GM19452 (cell line): ENCODE measurements around the gene CD7.

ENCODE experiments used
- ATAC-seq: cut with Tn5 transposase; IDR thresholded peaks from one replicate; pipeline ENCODE4 v1.9.1; 2021; ENCODE audit not compliant: unreplicated experiment

CD7 gene

DNA sequence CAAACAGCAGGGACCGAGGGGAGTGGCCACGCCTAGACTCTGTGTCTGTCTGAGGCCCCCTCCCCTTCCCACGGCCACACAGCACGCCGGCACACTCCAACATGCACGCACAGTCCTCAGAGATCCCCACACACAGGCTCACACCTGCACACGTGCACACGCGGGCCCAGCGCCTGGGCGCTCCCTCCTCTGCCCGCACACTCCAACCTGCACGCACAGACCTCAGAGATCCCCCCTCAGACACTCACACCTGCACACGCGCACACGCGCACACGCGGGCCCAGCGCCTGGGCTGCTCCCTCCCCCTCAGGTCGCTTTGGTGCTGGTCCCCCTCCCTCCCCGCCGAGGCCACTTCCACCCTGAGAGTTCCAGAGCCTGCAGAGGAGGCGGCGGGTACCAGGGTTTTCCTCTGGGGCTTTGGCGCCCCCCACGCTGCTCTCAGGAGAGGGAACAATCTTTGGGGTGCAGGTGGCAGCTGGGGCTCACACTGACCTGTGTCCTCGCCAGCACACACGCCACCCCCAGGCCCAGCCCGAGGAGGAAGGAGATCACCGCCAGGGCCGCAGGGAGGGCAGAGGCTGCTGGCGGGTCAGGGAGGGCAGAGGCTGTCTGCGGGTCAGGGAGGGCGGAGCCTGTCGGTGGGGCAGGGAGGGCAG is 1.6 kb downstream of the CD7 start:
- no peak for ATAC-seq

DNA sequence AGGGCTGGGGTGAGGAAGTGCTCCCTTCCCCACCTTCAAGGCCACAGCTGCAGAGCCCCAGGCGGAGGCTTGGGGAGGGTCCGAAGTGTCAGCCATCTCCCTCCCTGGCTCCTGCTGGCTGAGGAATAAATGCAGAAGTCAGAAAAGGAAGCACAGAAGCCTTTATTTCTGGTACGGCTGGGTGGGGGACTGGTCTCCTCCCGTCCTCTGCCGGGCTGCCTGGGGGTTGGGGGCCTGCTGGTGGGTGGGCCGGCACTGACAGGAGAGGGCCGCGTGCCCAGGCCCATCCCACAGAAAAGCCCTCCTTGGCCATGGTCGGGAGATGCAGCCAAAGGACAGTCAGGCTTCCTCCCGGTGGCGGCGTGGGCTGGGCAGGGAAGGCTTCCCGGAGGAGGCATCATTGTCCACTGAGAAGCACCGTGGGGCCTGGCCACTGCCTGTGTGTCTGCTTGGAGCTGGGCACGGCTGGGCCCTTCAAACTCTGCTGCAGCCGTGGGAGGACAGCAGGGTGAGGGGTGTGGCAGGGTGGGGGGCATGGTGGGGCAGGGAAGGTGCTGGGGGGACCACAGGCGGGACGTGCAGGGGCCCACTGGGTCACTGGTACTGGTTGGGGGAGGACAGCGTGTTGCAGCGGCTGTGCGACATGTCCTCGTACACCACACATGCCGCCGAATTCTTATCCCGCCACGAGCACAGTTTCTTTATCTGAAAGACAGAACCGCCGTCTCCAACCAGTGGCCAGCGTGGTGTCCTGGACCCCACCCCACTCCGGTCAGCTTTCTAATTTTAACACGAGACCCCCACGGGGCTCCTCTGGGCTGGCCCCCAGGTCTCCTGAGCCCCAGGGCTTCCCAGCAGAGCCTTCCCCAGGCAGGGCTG is 2.4 kb downstream of the CD7 start:
- no peak for ATAC-seq

DNA sequence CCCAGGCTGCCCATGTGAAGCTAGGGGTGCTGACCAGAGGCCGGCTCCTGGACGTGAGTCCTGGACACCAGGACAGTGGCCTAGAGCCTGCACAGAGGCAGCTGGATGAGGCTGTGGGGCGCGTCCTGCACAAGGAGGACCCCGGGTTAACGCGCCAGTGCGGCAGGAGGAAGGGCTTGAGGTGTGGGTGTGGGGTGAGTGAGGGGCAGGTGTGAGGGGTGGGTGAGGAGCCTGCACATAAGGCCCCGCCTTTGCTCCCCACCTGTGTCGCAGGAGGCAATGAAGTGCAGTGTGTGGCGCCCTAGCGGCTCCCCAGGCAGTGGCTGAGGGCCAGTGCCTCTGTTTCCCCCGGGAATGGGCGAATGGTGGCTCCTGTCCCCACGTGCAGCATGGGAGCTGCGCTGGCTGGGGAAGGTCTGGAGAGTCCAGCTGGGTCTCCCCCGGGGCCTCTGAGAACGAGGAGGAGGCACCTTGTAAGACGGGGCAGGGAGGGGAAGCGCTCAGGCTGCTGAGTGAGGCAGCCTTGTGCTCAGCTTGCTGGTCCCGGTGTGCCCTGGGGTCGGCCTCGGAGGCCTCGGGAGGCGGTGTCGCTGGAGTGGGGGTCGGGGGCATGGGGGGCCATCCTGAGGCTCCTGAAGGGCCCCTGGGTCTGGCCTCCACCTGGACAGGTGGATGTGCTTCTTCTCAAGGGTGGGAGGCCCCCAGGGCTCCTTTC is 3.2 kb downstream of the CD7 start:
- ATAC-seq, result no peak

DNA sequence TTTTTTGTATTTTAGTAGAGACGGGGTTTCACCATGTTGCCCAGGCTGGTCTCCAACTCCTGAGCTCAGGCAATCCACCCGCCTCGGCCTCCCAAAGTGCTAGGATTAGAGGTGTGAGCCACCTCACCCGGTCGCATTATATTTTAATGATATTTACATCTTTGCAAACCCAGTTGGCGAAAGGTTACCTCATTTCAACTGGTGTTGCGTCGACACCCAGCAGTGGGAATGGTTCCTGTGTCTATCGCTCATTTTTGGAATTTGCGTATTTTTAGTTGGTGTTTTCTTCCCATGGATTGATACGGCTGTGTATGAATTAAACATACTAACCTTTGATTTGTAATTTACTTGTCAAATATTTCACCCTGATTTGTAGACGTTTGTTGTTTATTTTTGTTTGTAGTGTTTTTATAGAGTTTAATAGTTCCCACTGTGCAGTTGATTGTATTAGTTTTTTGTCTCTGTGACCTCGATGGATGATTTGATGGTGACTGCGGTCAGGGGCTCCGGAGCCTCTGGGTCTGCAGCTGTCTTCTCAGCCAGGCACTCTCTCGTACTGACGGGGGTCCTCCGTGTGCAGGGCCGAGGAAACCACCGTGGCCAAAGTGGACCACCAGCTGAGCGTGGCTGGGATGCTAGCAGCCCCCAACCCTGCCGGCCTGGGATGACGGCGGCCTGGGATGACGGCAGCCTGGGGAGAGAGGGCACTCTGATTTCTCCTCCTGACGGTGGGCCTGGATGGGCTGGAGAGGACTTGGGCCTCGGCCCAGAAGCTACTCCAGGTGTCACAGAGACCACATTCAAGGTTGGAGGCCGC is 4.0 kb downstream of the CD7 start:
- no peak for ATAC-seq

DNA sequence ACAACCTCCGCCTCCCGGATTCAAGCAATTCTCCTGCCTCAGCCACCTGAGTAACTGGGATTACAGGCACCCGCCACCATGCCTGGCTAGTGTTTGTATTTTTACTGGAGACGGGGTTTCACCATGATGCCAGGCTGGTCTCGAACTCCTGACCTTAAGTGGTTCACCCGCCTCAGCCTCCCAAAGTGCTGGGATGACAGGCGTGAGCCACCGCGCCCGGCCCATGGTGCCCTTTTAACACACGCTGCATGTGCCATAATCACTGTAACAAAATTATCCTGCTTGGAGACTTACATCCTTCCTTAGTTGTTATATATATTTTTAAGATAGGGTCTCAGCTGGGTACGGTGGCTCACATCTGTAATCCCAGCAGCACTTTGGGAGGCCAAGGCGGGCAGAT is 5.4 kb downstream of the CD7 start:
- ATAC-seq, result no peak

DNA sequence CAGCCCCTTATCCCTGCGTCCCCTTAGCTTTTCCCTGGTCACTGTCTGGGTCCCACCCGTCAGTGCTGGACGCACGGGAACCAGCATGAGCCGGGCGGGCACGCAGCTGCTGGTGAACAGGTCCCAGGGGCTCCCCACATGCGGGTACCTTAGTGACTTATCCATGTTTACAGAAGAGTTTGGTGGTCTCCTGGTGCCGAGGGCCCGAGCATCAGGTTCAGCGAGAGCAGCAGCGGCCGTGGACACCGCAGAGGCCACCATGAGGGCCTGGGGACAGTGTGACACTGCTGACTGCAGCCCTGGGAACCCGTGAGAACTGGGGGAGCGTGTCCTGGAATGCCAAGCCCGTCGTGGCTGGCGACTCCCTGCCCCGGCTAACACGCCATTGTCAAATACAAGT is 6.5 kb downstream of the CD7 start:
- no peak for ATAC-seq

DNA sequence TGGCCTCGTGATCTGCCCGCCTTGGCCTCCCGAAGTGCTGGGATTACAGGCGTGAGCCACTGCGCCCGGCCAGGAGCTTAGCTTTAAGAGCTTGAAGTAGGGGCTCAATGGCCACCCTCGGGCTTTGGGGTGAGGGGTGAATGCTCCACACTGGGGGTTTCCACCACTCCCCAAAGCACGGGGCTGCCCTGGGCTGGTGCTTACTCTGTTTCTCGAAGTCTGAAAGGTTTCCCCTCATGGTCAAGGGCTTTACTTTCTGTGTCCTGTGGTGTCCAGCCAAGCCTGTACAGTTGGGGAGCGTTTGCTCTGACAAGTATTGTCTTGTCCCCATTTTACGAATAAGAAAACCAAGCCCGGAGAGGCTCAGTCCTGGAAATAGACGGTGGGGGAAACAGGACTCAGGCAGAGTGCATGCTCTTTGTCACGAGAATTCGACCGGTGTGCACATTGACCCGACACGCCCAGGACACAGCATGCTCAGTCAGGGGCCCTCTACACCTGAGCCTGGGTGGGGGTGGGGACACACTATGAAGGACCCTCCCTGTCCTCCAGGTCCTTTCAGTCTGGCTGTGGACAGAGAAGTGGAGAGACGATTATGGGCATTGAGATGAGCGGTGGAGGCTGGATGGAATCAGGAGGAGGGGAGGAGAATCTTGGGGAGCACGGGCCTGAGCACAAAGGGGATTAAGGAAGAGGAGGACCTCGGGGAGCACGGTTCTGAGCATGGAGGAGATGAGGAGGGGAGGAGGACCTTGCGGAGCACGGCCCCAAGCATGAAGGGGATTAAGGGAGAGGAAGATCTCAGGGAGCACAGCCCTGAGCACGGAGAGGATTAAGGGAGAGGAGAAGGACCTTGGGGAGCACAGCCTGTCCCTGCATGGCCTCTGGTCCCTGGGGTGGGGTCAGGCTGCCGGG is 7.5 kb downstream of the CD7 start:
- ATAC-seq, result no peak

DNA sequence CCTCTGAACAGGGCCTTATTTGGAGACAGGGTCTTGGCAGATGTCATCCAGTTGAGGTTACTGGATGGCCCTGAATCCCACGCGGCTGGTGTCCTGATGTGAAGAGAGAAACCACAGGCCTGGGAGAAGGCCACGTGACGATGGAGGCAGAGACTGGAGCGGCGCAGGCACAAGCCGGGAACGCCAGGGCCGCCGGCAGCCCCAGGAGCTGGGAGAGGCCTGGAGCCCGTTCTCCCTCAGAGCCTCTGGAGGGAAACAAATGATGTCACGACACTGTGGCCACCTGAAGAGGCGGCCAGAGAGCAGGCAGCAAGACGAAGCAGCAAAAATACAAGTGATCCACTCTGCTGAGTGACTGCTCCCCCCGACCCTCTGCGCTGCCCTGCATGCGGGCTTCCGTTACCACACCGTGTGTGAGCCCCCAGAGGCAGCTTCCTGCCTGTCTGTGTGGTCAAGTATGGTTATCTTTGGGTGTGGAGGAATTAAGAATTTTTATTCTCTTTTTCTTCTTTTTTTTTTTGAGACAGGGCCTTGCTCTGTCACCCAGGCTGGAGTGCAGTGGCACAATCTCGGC is 11.6 kb downstream of the CD7 start:
- ATAC-seq, result no peak

DNA sequence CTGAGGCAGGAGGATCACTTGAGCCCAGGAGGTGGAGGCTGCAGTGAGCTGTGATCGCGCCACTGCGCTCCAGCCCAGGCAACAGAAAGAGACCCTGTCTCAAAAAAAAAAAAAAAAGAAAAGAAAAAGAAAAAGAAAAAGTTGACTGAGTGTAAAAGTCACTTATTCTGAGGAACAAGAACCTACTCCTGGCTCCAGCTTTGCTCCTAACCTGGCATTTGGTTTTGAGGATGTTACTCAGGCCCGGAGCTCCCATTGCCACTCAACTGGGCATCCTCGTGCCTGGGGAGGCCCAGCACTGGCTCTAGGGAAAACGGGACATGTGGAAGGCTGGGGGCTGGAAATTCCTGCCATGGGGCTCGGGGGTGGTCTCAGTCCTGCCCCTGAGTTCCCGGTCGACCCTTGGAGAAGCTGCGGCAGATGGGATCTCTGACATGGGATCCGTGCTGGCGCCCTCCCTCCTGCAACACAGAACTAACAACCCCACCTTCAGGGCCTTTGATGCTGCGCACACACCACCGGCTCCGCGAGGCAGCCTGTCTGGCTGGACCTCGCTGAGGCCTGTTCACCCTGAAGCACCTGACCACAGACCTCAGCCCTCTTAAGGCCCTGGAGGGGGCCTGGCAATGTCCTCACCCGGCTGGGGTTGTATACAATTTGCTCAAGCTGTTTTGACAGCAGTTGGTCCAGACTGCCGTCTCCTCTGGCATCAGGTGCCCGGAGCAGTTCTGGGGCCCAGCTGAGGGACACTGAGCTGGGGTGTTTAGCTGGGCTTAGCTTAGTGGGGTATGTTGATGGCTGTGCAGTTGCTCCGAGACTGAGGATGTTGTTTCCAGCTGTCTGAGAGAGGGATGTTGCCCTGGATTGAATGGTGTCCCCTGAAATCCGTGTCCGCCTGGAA is 12.3 kb downstream of the CD7 start:
- ATAC-seq, result no peak

DNA sequence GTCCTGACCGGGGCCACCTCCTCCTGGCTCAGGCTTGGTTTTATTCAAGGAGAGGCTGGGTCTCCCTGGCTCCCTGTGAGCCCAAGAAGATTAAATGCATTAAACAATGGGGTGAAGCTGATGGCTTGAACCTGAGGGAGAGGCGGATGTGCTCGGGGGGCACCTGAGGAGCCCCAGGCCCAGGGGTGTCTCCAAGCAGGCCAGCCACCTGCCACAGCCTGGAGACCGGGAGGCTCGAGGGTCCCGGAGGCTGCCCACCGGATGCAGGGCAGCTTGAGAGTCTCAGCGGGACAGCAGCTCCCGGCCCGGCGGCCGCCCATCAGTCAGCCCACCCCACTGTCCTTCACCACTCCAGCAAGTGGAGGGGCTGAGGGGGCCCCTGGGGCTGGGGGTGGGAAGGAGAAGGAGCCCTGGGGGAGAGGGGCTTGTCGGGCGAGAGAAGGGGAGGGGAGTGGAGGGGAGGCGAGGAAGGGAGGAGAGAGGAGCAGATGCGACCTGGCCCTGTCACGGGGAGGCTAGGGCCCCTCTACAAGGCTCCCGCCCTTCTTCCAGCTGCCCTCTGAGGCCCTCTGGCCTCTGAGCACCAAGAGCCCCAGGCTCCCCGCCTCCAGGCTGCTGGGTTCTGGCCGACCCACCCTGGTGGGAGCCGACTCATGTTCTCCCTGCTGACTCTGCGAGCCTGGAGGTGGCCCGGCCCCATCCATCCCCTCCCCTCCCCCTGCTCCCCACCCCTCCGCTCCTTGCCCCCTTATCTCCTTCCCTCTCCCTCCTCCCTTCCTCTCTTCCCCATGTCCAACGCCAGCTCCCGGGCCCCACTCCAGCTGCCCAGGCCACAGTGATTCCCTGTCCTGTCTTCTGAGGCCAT is 13.2 kb downstream of the CD7 start:
- ATAC-seq, result no peak

DNA sequence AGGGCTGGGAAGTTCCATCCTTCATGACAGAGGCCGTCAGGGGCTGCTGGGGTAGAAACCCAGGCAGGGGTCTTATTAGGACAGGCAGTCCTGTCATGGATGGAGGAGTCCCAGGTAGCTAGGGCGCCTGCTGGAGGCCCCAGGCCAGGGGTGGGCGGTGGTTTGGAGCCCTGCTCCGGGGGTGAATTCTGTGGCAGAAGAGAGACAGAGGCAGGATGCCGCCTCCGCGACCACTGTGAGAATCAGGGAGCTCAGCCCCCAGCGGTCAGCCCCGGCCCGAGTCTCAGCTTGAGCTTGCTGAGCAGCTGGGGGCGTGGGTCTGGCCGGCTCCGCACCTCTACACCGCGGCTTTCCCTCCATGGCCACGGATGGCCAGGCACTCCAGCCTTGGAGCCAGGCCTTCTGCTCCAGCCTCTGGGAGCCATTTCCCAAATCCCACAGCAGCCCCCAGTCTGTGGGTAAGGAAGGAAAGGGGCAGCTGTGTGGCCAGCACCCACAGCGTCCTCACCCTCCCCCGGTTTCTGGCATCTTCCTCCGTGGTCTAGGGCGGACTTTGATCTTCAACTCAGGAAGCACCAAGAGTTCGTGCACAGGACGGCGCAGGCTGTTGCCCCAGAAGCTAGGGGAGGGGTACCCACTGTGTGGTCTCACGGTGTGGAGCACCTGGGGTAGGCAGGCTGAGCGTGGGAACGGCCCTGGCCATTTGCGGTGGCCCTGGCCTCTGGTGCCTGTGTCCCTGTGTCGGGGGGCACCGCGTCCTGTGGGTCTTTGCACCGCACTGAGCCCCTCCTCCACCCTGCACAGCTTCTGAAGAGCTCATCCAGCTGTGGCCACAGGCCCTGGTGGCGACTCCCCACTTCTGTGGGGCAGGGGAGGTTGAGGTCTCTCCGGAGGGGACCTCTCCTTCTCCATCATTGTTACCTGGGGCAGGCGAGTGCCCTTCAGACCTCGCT is 14.1 kb downstream of the CD7 start:
- ATAC-seq, result no peak

DNA sequence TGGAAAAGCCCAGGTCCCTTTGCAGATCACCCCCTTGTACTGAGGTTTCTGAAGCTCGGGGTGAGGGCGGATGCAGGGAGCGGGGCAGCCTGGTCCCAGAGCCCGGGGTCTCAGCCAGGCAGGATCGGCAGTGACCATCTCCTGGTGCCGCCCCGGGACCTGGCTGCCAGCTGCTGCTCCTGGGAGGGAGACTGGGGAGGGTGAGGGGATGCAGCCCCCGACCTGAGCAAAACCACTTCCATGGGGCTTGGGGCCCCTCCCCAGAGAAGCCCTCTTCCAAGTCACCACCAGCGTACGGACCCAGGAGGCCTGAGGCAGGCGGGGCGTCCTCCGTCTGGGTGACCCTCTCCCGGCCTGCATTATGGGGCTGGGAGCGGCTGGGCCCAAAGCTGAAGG is 14.8 kb downstream of the CD7 start:
- ATAC-seq, result no peak

DNA sequence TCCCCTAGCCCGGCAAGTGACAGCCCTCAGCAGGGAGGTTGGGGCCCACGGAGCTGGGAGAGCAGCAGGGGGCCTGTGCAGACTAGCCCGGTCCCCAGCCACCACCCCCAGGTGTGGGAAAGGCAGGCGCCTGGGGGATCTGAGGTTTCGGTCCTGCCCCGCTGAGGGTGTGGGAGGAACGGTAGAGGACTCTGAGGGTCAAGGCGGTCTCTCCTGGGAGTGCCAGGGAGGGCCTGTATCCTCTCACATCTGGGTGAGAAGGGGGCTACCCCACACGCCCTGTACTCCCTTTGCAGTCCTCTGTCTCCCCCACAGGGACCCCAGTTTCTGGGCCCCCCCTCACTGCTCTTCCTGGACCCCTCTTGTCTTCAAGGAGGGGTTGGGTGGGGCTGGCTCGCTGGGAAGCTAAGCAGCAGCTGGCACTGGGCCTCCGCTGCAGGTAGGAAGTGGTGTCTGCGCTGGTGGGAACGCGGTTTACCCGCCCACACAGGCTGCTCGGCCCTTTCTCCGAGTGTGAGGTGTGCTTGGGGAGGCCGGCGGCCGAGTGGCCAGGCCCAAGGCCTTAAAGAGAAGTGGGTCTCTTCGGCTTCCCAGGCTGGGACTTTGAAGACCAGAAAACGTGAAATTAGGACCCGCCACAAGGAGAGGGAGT is 15.4 kb downstream of the CD7 start:
- ATAC-seq, result no peak

DNA sequence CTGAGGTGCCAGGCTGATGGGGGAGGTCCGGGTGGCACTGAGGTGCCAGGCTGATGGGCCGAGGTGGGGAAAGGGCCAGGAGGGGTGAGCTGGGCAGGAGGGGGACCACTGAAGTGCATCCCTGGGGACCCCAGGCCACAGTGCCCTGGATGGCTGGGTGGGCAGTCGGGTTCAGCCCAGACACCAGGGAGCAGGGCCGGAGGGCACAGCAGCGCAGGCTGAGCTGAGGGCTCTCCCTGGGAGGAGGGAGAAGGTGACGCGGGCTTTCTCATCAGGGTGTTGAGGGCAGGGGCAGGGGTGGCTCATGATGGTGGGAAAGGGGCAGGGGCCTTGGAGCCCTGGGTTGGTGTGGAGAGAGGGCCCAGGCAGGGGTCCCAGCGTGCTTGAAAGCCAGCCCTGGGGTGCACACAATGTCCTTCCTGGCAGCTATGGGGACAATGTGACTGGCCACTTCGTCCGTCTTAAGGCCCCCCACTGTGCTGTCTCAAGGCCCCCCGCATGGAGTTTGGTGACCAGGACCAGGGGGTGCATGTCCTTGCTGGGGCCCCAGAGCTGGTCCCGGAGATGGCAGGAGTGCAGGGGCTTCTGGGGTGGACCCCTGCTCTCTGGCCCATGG is 16.0 kb downstream of the CD7 start:
- no peak for ATAC-seq

DNA sequence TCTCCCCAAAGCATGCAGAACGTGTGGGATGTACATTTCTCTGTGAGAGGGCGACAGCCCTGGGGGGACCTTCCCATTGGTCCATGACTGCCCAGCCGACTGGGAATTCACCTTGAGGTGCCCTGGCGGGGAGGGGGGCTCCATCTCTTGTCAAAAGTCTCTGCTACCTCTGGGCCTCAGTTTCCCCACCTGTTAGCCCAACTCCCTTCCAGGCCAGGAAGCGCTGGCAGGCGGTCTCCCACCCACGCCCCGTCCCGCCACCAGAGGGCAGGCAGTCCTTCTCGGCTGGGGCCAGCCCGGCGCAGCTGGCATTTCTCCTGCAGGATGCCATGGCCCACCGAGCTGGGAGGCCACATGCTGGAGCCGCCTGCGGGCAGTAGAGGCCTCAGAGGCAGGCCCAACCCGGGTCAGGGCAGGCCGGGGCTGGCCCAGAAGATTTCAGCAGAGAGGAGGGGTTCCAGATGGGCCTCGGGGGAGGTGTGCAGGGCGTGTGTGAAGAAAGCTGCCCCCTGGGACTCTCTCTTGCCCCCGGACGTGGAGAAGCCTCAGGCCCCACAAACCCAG is 16.6 kb downstream of the CD7 start:
- ATAC-seq, result no peak
